Neuronal stem cell (in vitro differentiated cells): ENCODE measurements around the gene HSPA9. TPM values are rescaled to one million over a fixed set of nuclear protein-coding genes. Genes with fewer than 3 reads are reported as not detected.
"Not testable (repeated sequence)": the region's sequence is repeated elsewhere in the genome, so short reads cannot be mapped to it uniquely, and the experiment has no call there.

Source experiments
- DNase-seq: peaks from one replicate; pipeline ENCODE4 v3.0.0-alpha.2; 2013; ENCODE audit warnings: low spot score
- H2AFZ ChIP-seq: one replicate; pipeline ENCODE4 v1.6.1; 2013; ENCODE audit warnings: mild to moderate bottlenecking, low read length, inconsistent platforms
- H2AK5ac ChIP-seq: 2 replicates; pipeline ENCODE4 v1.6.1; 2013; ENCODE audit warnings: low read depth, mild to moderate bottlenecking, inconsistent platforms, low read length, moderate library complexity, mixed read lengths
- H2BK120ac ChIP-seq: 2 replicates; pipeline ENCODE4 v1.6.1; 2013; ENCODE audit warnings: low read depth, mild to moderate bottlenecking, inconsistent platforms, low read length, moderate library complexity, mixed read lengths
- H2BK12ac ChIP-seq: one replicate; pipeline ENCODE4 v1.6.1; 2013; ENCODE audit warnings: low read length, inconsistent platforms
- H2BK15ac ChIP-seq: 2 replicates; pipeline ENCODE4 v1.6.1; 2013; ENCODE audit warnings: mild to moderate bottlenecking, low read length, inconsistent platforms, mixed read lengths
- H2BK5ac ChIP-seq: one replicate; pipeline ENCODE4 v1.6.1; 2013; ENCODE audit warnings: inconsistent platforms, mild to moderate bottlenecking, low read length, moderate library complexity
- H3K14ac ChIP-seq: one replicate; pipeline ENCODE4 v1.6.1; 2013; ENCODE audit warnings: low read length, inconsistent platforms
- H3K18ac ChIP-seq: 2 replicates; pipeline ENCODE4 v1.6.1; 2013; ENCODE audit warnings: low read length, inconsistent platforms
- H3K23ac ChIP-seq: 2 replicates; pipeline ENCODE4 v1.6.1; 2013; ENCODE audit warnings: low read depth, mild to moderate bottlenecking, mixed read lengths, low read length, inconsistent platforms; ENCODE audit not compliant: poor library complexity
- H3K27ac ChIP-seq: replicated peaks from 3 replicates; pipeline ENCODE4 v1.5.1; 2013; ENCODE audit warnings: low read length, inconsistent platforms
- H3K27me3 ChIP-seq, 3 experiments: 2 replicates each; pipeline ENCODE4 v1.6.1; 2013; ENCODE audit warnings: low read length in 3 of 3, mild to moderate bottlenecking in 2 of 3, inconsistent platforms in 1 of 3, low read depth in 1 of 3, mixed read lengths in 1 of 3, moderate library complexity in 1 of 3; ENCODE audit not compliant: control insufficient read depth in 3 of 3, insufficient read depth in 3 of 3
- H3K36me3 ChIP-seq, 2 donors: replicated peaks in 1 of 2; 2 replicates each; pipeline ENCODE4 v1.6.1; 2013; ENCODE audit warnings: low read length in 2 of 2; ENCODE audit not compliant: control insufficient read depth in 2 of 2, insufficient read depth in 2 of 2
- H3K4ac ChIP-seq: 2 replicates; pipeline ENCODE4 v1.6.1; 2013; ENCODE audit warnings: inconsistent platforms, mild to moderate bottlenecking, low read length, moderate library complexity
- H3K4me1 ChIP-seq, 2 donors: 1 replicate in 1 of 2; 2 replicates in 1 of 2; pipeline ENCODE4 v1.6.1; 2013; ENCODE audit warnings: low read length in 2 of 2, low read depth in 1 of 2; ENCODE audit not compliant: control insufficient read depth in 2 of 2, insufficient read depth in 1 of 2
- H3K4me2 ChIP-seq: one replicate; pipeline ENCODE4 v1.6.1; 2013; ENCODE audit warnings: mild to moderate bottlenecking, low read length, inconsistent platforms; ENCODE audit not compliant: insufficient read depth, poor library complexity, severe bottlenecking
- H3K4me3 ChIP-seq, 2 donors: 2 replicates each; pipeline ENCODE4 v1.5.1; 2013; ENCODE audit warnings: low read length in 2 of 2, mild to moderate bottlenecking in 2 of 2, inconsistent platforms in 1 of 2, moderate library complexity in 1 of 2
- H3K79me1 ChIP-seq: one replicate; pipeline ENCODE4 v1.6.1; 2013; ENCODE audit warnings: low read depth, mild to moderate bottlenecking, inconsistent platforms, low read length, moderate library complexity
- H3K9ac ChIP-seq: one replicate; pipeline ENCODE4 v1.6.1; 2013; ENCODE audit warnings: mild to moderate bottlenecking, low read depth, low read length, inconsistent platforms; ENCODE audit not compliant: poor library complexity
- H3K9me3 ChIP-seq, 2 donors: replicated peaks in 1 of 2; 2 replicates each; pipeline versions ENCODE3 to v1.6.1; 2013; ENCODE audit warnings: low read length in 2 of 2, mild to moderate bottlenecking in 2 of 2, inconsistent platforms in 1 of 2, low read depth in 1 of 2, mixed read lengths in 1 of 2, moderate library complexity in 1 of 2; ENCODE audit not compliant: control insufficient read depth in 2 of 2, insufficient read depth in 1 of 2
- H4K8ac ChIP-seq: one replicate; pipeline ENCODE4 v1.6.1; 2013; ENCODE audit warnings: low read depth, mild to moderate bottlenecking, inconsistent platforms, low read length, moderate library complexity
- H4K91ac ChIP-seq: one replicate; pipeline ENCODE4 v1.6.1; 2013; ENCODE audit warnings: low read length, low read depth, mild to moderate bottlenecking, inconsistent platforms; ENCODE audit not compliant: poor library complexity
- WGBS, 2 donors: extraction: QIAGEN DNeasy Blood & Tissue Kit; methylation state at CpG; one replicate each; pipeline ENCODE4 v1.1.7; 2013; ENCODE audit warnings: missing lambda C conversion rate in 2 of 2, mixed read lengths in 1 of 2; ENCODE audit not compliant: insufficient read length in 2 of 2, insufficient replicate concordance in 1 of 2; ENCODE audit errors: extremely low coverage in 2 of 2; 5-methylcytosine and 5-hydroxymethylcytosine counted together
- small RNA-seq: library from polyadenylated mRNA; stranded (forward); fragments of <200 nt; extraction: miRNeasy Mini kit (QIAGEN cat#:217004); gene quantifications from one replicate; pipeline ENCODE3, GENCODE V24; 2013; ENCODE audit not compliant: insufficient read depth

HSPA9 gene

DNA sequence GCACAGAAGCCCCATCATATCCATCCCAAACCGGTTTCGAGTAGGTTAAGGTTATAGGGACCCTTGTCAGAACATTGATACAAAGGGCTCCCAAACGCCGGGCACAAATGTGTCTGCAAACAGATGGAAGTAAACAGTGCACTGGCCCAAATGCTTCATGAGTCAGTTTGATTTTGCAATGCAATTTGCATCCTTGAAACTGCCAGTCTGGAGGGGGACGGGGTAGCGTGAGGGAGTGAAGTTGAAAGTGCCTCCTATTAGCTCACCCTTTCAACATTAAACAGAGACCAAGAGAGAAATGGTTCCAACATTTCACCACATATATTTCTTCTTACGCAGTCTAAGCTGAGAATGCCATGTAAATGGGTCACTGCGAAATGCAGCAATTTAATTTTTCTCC lies 67.7 kb downstream of the HSPA9 start:
- H3K23ac ChIP-seq, H3K9me3 ChIP-seq, H3K4me2 ChIP-seq, H3K9ac ChIP-seq, H4K91ac ChIP-seq, H2BK12ac ChIP-seq, H3K4ac ChIP-seq, DNase-seq, H3K18ac ChIP-seq, H2BK5ac ChIP-seq, H3K4me1 ChIP-seq, H2BK120ac ChIP-seq, H2AFZ ChIP-seq, H2BK15ac ChIP-seq, H3K27ac ChIP-seq, H2AK5ac ChIP-seq, H3K79me1 ChIP-seq, H4K8ac ChIP-seq, H3K14ac ChIP-seq, H3K27me3 ChIP-seq, H3K4me3 ChIP-seq: not testable (repeated sequence)
- peaks cover 11 to 69% of the 10 kb centered on the region in 2 donors for H3K36me3 ChIP-seq
- no CpG with 5 or more reads among the region's 8 CpGs for WGBS, 2 donors

GRCh38 chr5:138506370-138507306 lies 68.6 kb downstream of the HSPA9 start:
- no peak overlapping the region for H2BK120ac ChIP-seq
- no peak overlapping the region for H3K4me3 ChIP-seq
- H3K27ac ChIP-seq, result no peak overlapping the region
- H2BK5ac ChIP-seq, result no peak overlapping the region
- H3K23ac ChIP-seq, result no peak overlapping the region
- no peak overlapping the region for H2AK5ac ChIP-seq
- H2BK12ac ChIP-seq, result no peak overlapping the region
- H2AFZ ChIP-seq, result no peak overlapping the region
- H3K79me1 ChIP-seq, result no peaks in the 10 kb centered on the region
- no peaks in the 10 kb centered on the region for H3K9me3 ChIP-seq
- H2BK15ac ChIP-seq, result no peak overlapping the region
- no peak overlapping the region for H4K91ac ChIP-seq
- no peaks in the 10 kb centered on the region for H3K27me3 ChIP-seq
- H3K4me1 ChIP-seq, result no peaks in the 10 kb centered on the region
- H3K18ac ChIP-seq, result no peak overlapping the region
- no peak overlapping the region for H3K4ac ChIP-seq
- H3K4me2 ChIP-seq, result no peak overlapping the region
- peaks cover 11 to 61% of the 10 kb centered on the region in 2 donors for H3K36me3 ChIP-seq
- no peak overlapping the region for H3K9ac ChIP-seq
- no peak overlapping the region for H4K8ac ChIP-seq
- no peak overlapping the region for H3K14ac ChIP-seq
- DNase-seq, result no peak
- no CpG with 5 or more reads among the region's 10 CpGs for WGBS, 2 donors

DNA sequence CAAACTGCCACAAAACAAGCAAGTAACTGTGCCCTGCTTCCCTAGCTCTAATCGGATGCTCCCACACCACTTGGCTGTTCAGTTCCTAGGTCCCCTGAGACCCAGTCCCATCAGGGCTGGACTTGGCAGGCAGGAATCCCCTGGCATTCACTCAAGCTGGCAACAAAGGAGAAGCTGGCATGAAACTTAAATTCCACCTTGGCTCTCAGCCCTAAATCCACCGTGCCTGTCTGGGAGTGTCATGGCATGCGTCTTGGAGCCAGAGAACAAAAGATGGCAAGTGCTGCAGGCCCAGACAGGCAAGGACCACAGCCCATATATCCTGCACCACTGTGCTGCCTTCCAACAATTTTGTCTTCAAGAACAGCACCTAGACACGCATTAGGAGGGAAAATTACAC lies 70.4 kb downstream of the HSPA9 start:
- no peak overlapping the region for H4K8ac ChIP-seq
- no peak overlapping the region for H2BK15ac ChIP-seq
- no peak overlapping the region for H2BK12ac ChIP-seq
- no peak overlapping the region for H3K9ac ChIP-seq
- no peaks in the 10 kb centered on the region for H3K9me3 ChIP-seq
- H4K91ac ChIP-seq, result no peak overlapping the region
- DNase-seq, result no peak
- no peak overlapping the region for H3K4me3 ChIP-seq
- no peaks in the 10 kb centered on the region for H3K27me3 ChIP-seq
- H3K4me2 ChIP-seq, result no peak overlapping the region
- WGBS, 2 donors, result no CpG with 5 or more reads among the region's 4 CpGs
- no peak overlapping the region for H3K18ac ChIP-seq
- no peak overlapping the region for H3K4ac ChIP-seq
- H2AK5ac ChIP-seq, result no peak overlapping the region
- no peak overlapping the region for H2AFZ ChIP-seq
- H3K79me1 ChIP-seq, result no peaks in the 10 kb centered on the region
- H2BK120ac ChIP-seq, result no peak overlapping the region
- H3K23ac ChIP-seq, result no peak overlapping the region
- no peaks in the 10 kb centered on the region for H3K4me1 ChIP-seq
- peaks cover 9 to 43% of the 10 kb centered on the region in 2 donors for H3K36me3 ChIP-seq
- H2BK5ac ChIP-seq, result no peak overlapping the region
- no peak overlapping the region for H3K14ac ChIP-seq
- no peak overlapping the region for H3K27ac ChIP-seq

Small RNAs within 50 kb of the gene (small RNA-seq; reads per million reads assigned to genes)
- gene RF00154 (13.0 reads per million, percentile 67 among the genes with 10 or more reads in this experiment), gene RF01210 (not detected), gene SNORD63 (315 reads per million, percentile 98 among the genes with 10 or more reads in this experiment)
